Astrocyte (in vitro differentiated cells and primary cell): Measurements from ENCODE around the gene DOCK7. TPM values are rescaled to one million over a fixed set of nuclear protein-coding genes. Genes with fewer than 3 reads are reported as not detected.

Experiments used
- DNase-seq: peaks from one replicate; pipeline ENCODE4 v3.0.0-alpha.2; 2010; ENCODE audit warnings: low read depth
- FAIRE-seq: peaks from 2 replicates; lab custom pipeline; 2011; peaks lifted over from hg19 to GRCh38; lab: Jason Lieb, UNC
- H2AFZ ChIP-seq: 2 replicates; pipeline ENCODE4 v1.6.0; 2012; ENCODE audit warnings: low read depth, low read length, inconsistent platforms
- H3K27ac ChIP-seq: 2 replicates; pipeline ENCODE4 v1.5.1; 2011; ENCODE audit warnings: low read depth, low read length, inconsistent platforms
- H3K27me3 ChIP-seq: 2 replicates; pipeline ENCODE4 v1.6.0; 2011; ENCODE audit warnings: low read length, inconsistent platforms; ENCODE audit not compliant: insufficient read depth
- H3K36me3 ChIP-seq: 2 replicates; pipeline ENCODE4 v1.5.1; 2011; ENCODE audit warnings: low read length, inconsistent platforms; ENCODE audit not compliant: insufficient read depth
- H3K4me1 ChIP-seq: 2 replicates; pipeline ENCODE4 v1.5.1; 2011; ENCODE audit warnings: low read length, inconsistent platforms; ENCODE audit not compliant: insufficient read depth
- H3K4me2 ChIP-seq: 2 replicates; pipeline ENCODE4 v1.6.0; 2012; ENCODE audit warnings: low read length, inconsistent platforms
- H3K4me3 ChIP-seq: 2 replicates; pipeline ENCODE4 v1.5.1; 2011; ENCODE audit warnings: low read depth, mild to moderate bottlenecking, low read length, inconsistent platforms; ENCODE audit not compliant: insufficient read depth
- H3K79me2 ChIP-seq: 2 replicates; pipeline ENCODE4 v1.6.0; 2012; ENCODE audit warnings: mild to moderate bottlenecking, low read length, inconsistent platforms; ENCODE audit not compliant: insufficient read depth
- H3K9ac ChIP-seq: 2 replicates; pipeline ENCODE4 v1.6.0; 2012; ENCODE audit warnings: mild to moderate bottlenecking, low read length, inconsistent platforms
- H3K9me3 ChIP-seq: 2 replicates; pipeline ENCODE4 v1.5.1; 2012; ENCODE audit warnings: low read depth, mild to moderate bottlenecking, low read length, inconsistent platforms; ENCODE audit not compliant: insufficient read depth
- H4K20me1 ChIP-seq: 2 replicates; pipeline ENCODE4 v1.6.0; 2012; ENCODE audit warnings: low read length, inconsistent platforms; ENCODE audit not compliant: insufficient read depth
- H3K27ac Mint-ChIP-seq: one replicate; pipeline ENCODE4 v1.8.0; 2021; ENCODE audit warnings: mild to moderate bottlenecking, mixed read lengths; ENCODE audit not compliant: unreplicated experiment
- H3K27me3 Mint-ChIP-seq: one replicate; pipeline ENCODE4 v1.8.0; 2021; ENCODE audit warnings: low read depth, mixed read lengths; ENCODE audit not compliant: unreplicated experiment
- H3K36me3 Mint-ChIP-seq: one replicate; pipeline ENCODE4 v1.8.0; 2021; ENCODE audit warnings: low read depth, mixed read lengths; ENCODE audit not compliant: unreplicated experiment
- H3K4me1 Mint-ChIP-seq: one replicate; pipeline ENCODE4 v1.8.0; 2021; ENCODE audit warnings: low read depth, mixed read lengths; ENCODE audit not compliant: unreplicated experiment
- H3K4me3 Mint-ChIP-seq: one replicate; pipeline ENCODE4 v1.8.0; 2021; ENCODE audit warnings: mild to moderate bottlenecking, moderate library complexity, mixed read lengths; ENCODE audit not compliant: unreplicated experiment
- H3K9me3 Mint-ChIP-seq: one replicate; pipeline ENCODE4 v1.8.0; 2021; ENCODE audit warnings: mild to moderate bottlenecking, mixed read lengths; ENCODE audit not compliant: unreplicated experiment
- CTCF ChIP-seq: IDR thresholded peaks from 2 replicates; pipeline ENCODE4 v1.5.1; 2011; ENCODE audit warnings: low read depth, mild to moderate bottlenecking, inconsistent platforms, low read length, moderate library complexity; ENCODE audit not compliant: insufficient read depth
- EZH2 ChIP-seq: IDR thresholded peaks from 2 replicates; pipeline ENCODE4 v1.6.1; 2012; ENCODE audit warnings: mild to moderate bottlenecking, low read length, inconsistent platforms; ENCODE audit not compliant: insufficient read depth
- total RNA-seq: library from RNA; stranded (reverse); gene quantifications from 2 replicates; pipeline ENCODE4 v1.2.1, GENCODE V29; 2021

The DOCK7 gene
- total RNA-seq, 1 donor from 2014 or later = 68.7 TPM

DNA sequence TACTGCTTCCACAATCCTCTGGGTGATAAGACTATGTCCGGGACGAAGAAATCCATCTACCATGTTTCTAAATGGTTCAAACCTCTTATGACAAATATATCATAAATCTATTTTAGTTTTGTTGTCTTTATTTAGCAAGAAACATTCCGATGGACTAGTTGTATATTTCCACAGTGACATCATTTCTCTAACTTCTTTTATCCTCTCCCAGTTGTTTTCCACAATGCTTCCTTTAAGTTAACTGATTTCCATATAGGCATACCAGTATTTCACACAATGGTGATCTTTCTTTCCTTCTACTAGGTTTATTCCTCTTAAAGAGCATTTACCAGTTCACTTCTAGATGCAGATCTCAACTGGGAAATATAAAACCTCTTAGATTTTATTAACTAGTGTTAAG lies 206.5 kb downstream of the DOCK7 start:
- Histone ChIP-seq H3K9me3 (no peaks in the 10 kb centered on the region), H3K4me2 (no peak overlapping the region), H3K9ac (no peak overlapping the region), H3K36me3 (no peaks in the 10 kb centered on the region), H3K27me3 (no peaks in the 10 kb centered on the region), H3K4me3 (no peak overlapping the region), H3K79me2 (no peaks in the 10 kb centered on the region), H2AFZ (no peak overlapping the region), H3K4me1 (no peaks in the 10 kb centered on the region), H3K27ac (no peak overlapping the region), H4K20me1 (no peaks in the 10 kb centered on the region)
- TF ChIP-seq EZH2 (no peak), CTCF (no peak)
- Mint-ChIP-seq H3K9me3 (no peaks in the 10 kb centered on the region), H3K36me3 (no peaks in the 10 kb centered on the region), H3K4me1 (peaks cover 2% of the 10 kb centered on the region), H3K27me3 (no peaks in the 10 kb centered on the region), H3K4me3 (no peak overlapping the region), H3K27ac (no peak overlapping the region)
- no peak for DNase-seq
- FAIRE-seq = no peak

- no peak for FAIRE-seq
- TF ChIP-seq EZH2 (no peak), CTCF (no peak)
Observed at GRCh38 chr1:62476525-62477219, 211.5 kb downstream of the DOCK7 start.

GRCh38 chr1:62467092-62467491 lies 221.1 kb downstream of the DOCK7 start:
- H3K9me3 ChIP-seq = no peaks in the 10 kb centered on the region
- no peak overlapping the region for H2AFZ ChIP-seq
- Mint-ChIP-seq H3K27ac (peak overlapping the region; percentile 55), H3K4me1 (peaks cover 2% of the 10 kb centered on the region), H3K9me3 (no peaks in the 10 kb centered on the region), H3K27me3 (no peaks in the 10 kb centered on the region), H3K36me3 (peaks cover 39% of the 10 kb centered on the region), H3K4me3 (no peak overlapping the region)
- peaks cover 9% of the 10 kb centered on the region for H3K36me3 ChIP-seq
- H3K4me3 ChIP-seq = no peak overlapping the region
- no peaks in the 10 kb centered on the region for H3K27me3 ChIP-seq
- no peaks in the 10 kb centered on the region for H3K4me1 ChIP-seq
- H3K4me2 ChIP-seq = no peak overlapping the region
- TF ChIP-seq EZH2 (no peak), CTCF (no peak)
- H4K20me1 ChIP-seq = no peaks in the 10 kb centered on the region
- no peak overlapping the region for H3K27ac ChIP-seq
- FAIRE-seq (no peak), DNase-seq (peak; percentile 25)
- H3K79me2 ChIP-seq = no peaks in the 10 kb centered on the region
- H3K9ac ChIP-seq = no peak overlapping the region

More at GRCh38 chr1:62476525-62477219, 211.5 kb downstream of the DOCK7 start:
- Histone ChIP-seq H3K27me3 (no peaks in the 10 kb centered on the region), H4K20me1 (no peaks in the 10 kb centered on the region), H3K9ac (no peak overlapping the region), H3K4me3 (no peak overlapping the region), H3K79me2 (no peaks in the 10 kb centered on the region), H3K36me3 (peaks cover 11% of the 10 kb centered on the region), H3K4me2 (no peak overlapping the region), H3K9me3 (no peaks in the 10 kb centered on the region), H3K27ac (no peak overlapping the region), H2AFZ (no peak overlapping the region), H3K4me1 (no peaks in the 10 kb centered on the region)
- no peak for DNase-seq
- Mint-ChIP-seq H3K27me3 (no peaks in the 10 kb centered on the region), H3K4me3 (no peak overlapping the region), H3K27ac (no peak overlapping the region), H3K9me3 (no peaks in the 10 kb centered on the region), H3K4me1 (peaks cover 2% of the 10 kb centered on the region), H3K36me3 (peaks cover 2% of the 10 kb centered on the region)
